Measurements from ENCODE around the gene SUGP1.
"Not testable (repeated sequence)": the region's sequence is repeated elsewhere in the genome, so short reads cannot be mapped to it uniquely, and the experiment has no call there.

The SUGP1 gene

GRCh38 chr19:19262190-19263057, 57.9 kb downstream of the SUGP1 start:
- DNase-seq (ENCODE audit: low spot score): no peak

- DNase-seq (ENCODE audit: low spot score): no peak
These were observed 58.7 kb downstream of the SUGP1 start for GRCh38 chr19:19261350-19262189.

- no peak for DNase-seq (ENCODE audit: low spot score)
These were observed 59.7 kb downstream of the SUGP1 start for GRCh38 chr19:19260417-19261214.

GRCh38 chr19:19259741-19260140, 60.6 kb downstream of the SUGP1 start:
- DNase-seq (ENCODE audit: low spot score): no peak

- no peak for DNase-seq (ENCODE audit: low spot score)
These were observed 61.5 kb downstream of the SUGP1 start for GRCh38 chr19:19258589-19259338.

GRCh38 chr19:19257836-19258588, 62.3 kb downstream of the SUGP1 start:
- DNase-seq (ENCODE audit: low spot score): no peak

- DNase-seq (ENCODE audit: low spot score): no peak
These were observed 63.2 kb downstream of the SUGP1 start for GRCh38 chr19:19257137-19257536.

- DNase-seq (ENCODE audit: low spot score): no peak
These were observed 64.0 kb downstream of the SUGP1 start for GRCh38 chr19:19256072-19256969.

GRCh38 chr19:19253409-19253808, 66.9 kb downstream of the SUGP1 start:
- DNase-seq (ENCODE audit: low spot score): not testable (repeated sequence)

- no peak for DNase-seq (ENCODE audit: low spot score)
These were observed 70.0 kb downstream of the SUGP1 start for GRCh38 chr19:19250196-19250801.

GRCh38 chr19:19240476-19240875, 79.8 kb downstream of the SUGP1 start:
- no peak for DNase-seq (ENCODE audit: low spot score)

GRCh38 chr19:19239675-19240074, 80.6 kb downstream of the SUGP1 start:
- DNase-seq (ENCODE audit: low spot score): no peak

- no peak for DNase-seq (ENCODE audit: low spot score)
These were observed 82.0 kb downstream of the SUGP1 start for GRCh38 chr19:19238126-19238894.

- DNase-seq (ENCODE audit: low spot score): no peak
These were observed 84.1 kb downstream of the SUGP1 start for GRCh38 chr19:19236173-19236572.

GRCh38 chr19:19234220-19234816, 86.0 kb downstream of the SUGP1 start:
- DNase-seq (ENCODE audit: low spot score): no peak

GRCh38 chr19:19232261-19232721, 88.0 kb downstream of the SUGP1 start:
- DNase-seq (ENCODE audit: low spot score): no peak

- DNase-seq (ENCODE audit: low spot score): no peak
These were observed 89.3 kb downstream of the SUGP1 start for GRCh38 chr19:19230999-19231398.

- DNase-seq (ENCODE audit: low spot score): no peak
These were observed 90.6 kb downstream of the SUGP1 start for GRCh38 chr19:19229701-19230100.

All from globus pallidus (tissue), 1 donor.